Liver (tissue), 9 donors: ENCODE results near the gene ROBO3. TPM values are rescaled to one million over a fixed set of nuclear protein-coding genes. Genes with fewer than 3 reads are reported as not detected.

Experiments
- DNase-seq: peaks from one replicate; pipeline ENCODE4 v3.0.0-alpha.2; 2017; ENCODE audit warnings: low spot score
- H3K27ac ChIP-seq, 2 donors: one replicate each; pipeline ENCODE4 v1.7.0; 2013; ENCODE audit warnings: inconsistent platforms in 2 of 2, low read length in 2 of 2, control low read depth in 1 of 2, low read depth in 1 of 2, mild to moderate bottlenecking in 1 of 2
- H3K27me3 ChIP-seq, 4 donors: one replicate each; pipeline versions ENCODE4 v1.6.1 to v1.7.0; 2013; ENCODE audit warnings: low read length in 3 of 4, inconsistent platforms in 1 of 4, mild to moderate bottlenecking in 1 of 4, moderate library complexity in 1 of 4; ENCODE audit not compliant: control insufficient read depth in 4 of 4, insufficient read depth in 4 of 4
- H3K36me3 ChIP-seq, 4 donors: one replicate each; pipeline versions ENCODE4 v1.6.1 to v1.7.0; 2013; ENCODE audit warnings: low read length in 3 of 4, mild to moderate bottlenecking in 3 of 4, low read depth in 1 of 4, moderate library complexity in 1 of 4; ENCODE audit not compliant: control insufficient read depth in 4 of 4, insufficient read depth in 3 of 4
- H3K4me1 ChIP-seq, 4 donors: one replicate each; pipeline versions ENCODE4 v1.6.1 to v1.7.0; 2013; ENCODE audit warnings: low read length in 3 of 4, mild to moderate bottlenecking in 3 of 4, moderate library complexity in 1 of 4; ENCODE audit not compliant: control insufficient read depth in 4 of 4, insufficient read depth in 4 of 4
- H3K4me3 ChIP-seq, 3 donors: one replicate each; pipeline versions ENCODE4 v1.6.1 to v1.7.0; 2013; ENCODE audit warnings: low read length in 3 of 3, control low read depth in 1 of 3, low read depth in 1 of 3, mild to moderate bottlenecking in 1 of 3
- H3K9ac ChIP-seq, 2 donors: one replicate each; pipeline ENCODE4 v1.7.0; 2013; ENCODE audit warnings: low read length in 2 of 2, mild to moderate bottlenecking in 2 of 2, moderate library complexity in 2 of 2, control low read depth in 1 of 2, low read depth in 1 of 2
- H3K9me3 ChIP-seq, 4 donors: one replicate each; pipeline versions ENCODE4 v1.6.1 to v1.7.0; 2013; ENCODE audit warnings: low read length in 3 of 4; ENCODE audit not compliant: control insufficient read depth in 4 of 4
- EGR1 ChIP-seq, 2 donors: IDR thresholded peaks; 2 replicates each; pipeline ENCODE4 v1.6.1; 2016 to 2018; ENCODE audit warnings: antibody characterized with exemption in 2 of 2, low read depth in 2 of 2
- FOXA1 ChIP-seq: IDR thresholded peaks from 2 replicates; pipeline ENCODE4 v1.6.1; 2016; ENCODE audit warnings: antibody characterized with exemption
- FOXA2 ChIP-seq: IDR thresholded peaks from 2 replicates; pipeline ENCODE4 v1.6.1; 2016; ENCODE audit warnings: antibody characterized with exemption
- GABPA ChIP-seq, 2 donors: IDR thresholded peaks in 1 of 2; conservative IDR thresholded peaks in 1 of 2; 2 replicates each; pipeline ENCODE4 v1.6.1; 2016; ENCODE audit warnings: antibody characterized with exemption in 2 of 2, mild to moderate bottlenecking in 1 of 2, moderate library complexity in 1 of 2
- HNF4A ChIP-seq, 2 donors: conservative IDR thresholded peaks; 2 replicates each; pipeline ENCODE4 v1.6.1; 2016; ENCODE audit warnings: antibody characterized with exemption in 2 of 2, mild to moderate bottlenecking in 2 of 2
- JUND ChIP-seq, 2 donors: IDR thresholded peaks; 2 replicates each; pipeline ENCODE4 v1.6.1; 2016; ENCODE audit warnings: antibody characterized with exemption in 2 of 2
- MAX ChIP-seq: IDR thresholded peaks from 2 replicates; pipeline ENCODE4 v1.6.1; 2016; ENCODE audit warnings: antibody characterized with exemption
- NR2F2 ChIP-seq: IDR thresholded peaks from 2 replicates; pipeline ENCODE4 v1.6.1; 2016; ENCODE audit warnings: antibody characterized with exemption
- RAD21 ChIP-seq, 2 donors: IDR thresholded peaks; 2 replicates each; pipeline ENCODE4 v1.6.1; 2016; ENCODE audit warnings: antibody characterized with exemption in 2 of 2, mild to moderate bottlenecking in 2 of 2
- RXRA ChIP-seq, 2 donors: IDR thresholded peaks; 2 replicates each; pipeline ENCODE4 v1.6.1; 2017 to 2018; ENCODE audit warnings: antibody characterized with exemption in 2 of 2, mild to moderate bottlenecking in 1 of 2
- SP1 ChIP-seq: IDR thresholded peaks from 2 replicates; pipeline ENCODE4 v1.6.1; 2018; ENCODE audit warnings: antibody characterized with exemption, mild to moderate bottlenecking
- TAF1 ChIP-seq: conservative IDR thresholded peaks from 2 replicates; pipeline ENCODE4 v1.6.1; 2016; ENCODE audit warnings: antibody characterized with exemption, mild to moderate bottlenecking
- WGBS: extraction: QIAGEN DNeasy Blood & Tissue Kit; methylation state at CpG from one replicate; pipeline ENCODE4 v1.1.7; 2013; 5-methylcytosine and 5-hydroxymethylcytosine counted together
- polyA plus RNA-seq, 2 donors: library from polyadenylated mRNA; stranded (reverse) in 1 of 2; unstranded in 1 of 2; fragments of 200-250 nt in 1 of 2; fragments of >200 nt in 1 of 2; fragmentation: Nextera tagmentation in 1 of 2; extraction: Ambion mirVana in 1 of 2; gene quantifications; one replicate each; pipeline versions ENCODE4 v1.2.1 to v1.2.3, GENCODE V29; 2013 to 2015
- total RNA-seq, 2 donors: library from RNA; depleted of rRNA; stranded (reverse); fragments of >200 nt; gene quantifications; one replicate each; pipeline ENCODE4 v1.2.3, GENCODE V29; 2014
- TF ChIP-seq, protein P1 (sequence below): IDR thresholded peaks from 2 replicates; pipeline ENCODE4 v1.6.1; 2016; ENCODE audit warnings: antibody characterized with exemption
- TF ChIP-seq, protein P2 (sequence below): fragments of 150-350 bp; IDR thresholded peaks from 2 replicates; pipeline ENCODE4 v1.5.1; 2017; ENCODE audit warnings: improper control_type of control experiment, low read depth, low read length; ENCODE audit not compliant: missing input control
- donor health status: healthy.
- donor health status: healthy.
- donor health status: healthy.
- donor health status: healthy.
- donor health status: healthy.

The ROBO3 gene
- total and polyA plus RNA-seq, 4 donors: 1.1 to 2.2 (median 1.4) TPM

DNA sequence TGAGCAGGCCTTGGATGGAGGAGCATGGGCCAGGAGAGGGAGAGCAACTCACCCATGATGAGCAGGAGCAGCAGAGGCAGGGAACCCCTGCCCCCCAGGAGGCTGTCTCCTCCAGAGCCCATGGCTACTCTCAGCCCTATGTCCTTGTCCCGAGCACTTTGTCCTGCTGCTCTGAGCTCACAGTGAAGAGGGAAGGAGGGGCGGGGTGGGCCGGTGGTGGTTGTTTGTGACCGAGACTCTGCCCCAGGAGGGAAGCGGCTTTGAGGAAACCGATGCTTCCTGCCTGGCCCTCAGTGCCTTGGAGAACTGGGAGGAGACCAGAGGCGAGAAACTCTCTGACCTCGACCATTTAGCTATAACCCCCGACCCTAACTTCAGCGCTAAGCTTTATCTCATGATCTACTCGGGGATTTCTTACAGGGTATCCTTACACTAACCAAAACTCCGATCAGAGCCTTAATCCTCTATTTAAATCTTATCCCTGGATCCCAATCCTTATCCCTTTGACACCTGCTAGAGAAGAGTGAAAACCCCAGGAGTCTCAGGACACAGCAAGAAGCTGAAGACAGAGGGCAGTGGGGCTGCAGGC, 32.5 kb downstream of the ROBO3 start, which contains the start of gene ROBO4:
Gene ROBO4, minus strand, starts transcription at position 192 of the 589 bp plus-strand sequence. Its CDS starts 70 bp downstream, at position 122.
- no peak within 1 kb of the TSS for H3K9ac ChIP-seq
- TF ChIP-seq SP1: peak; percentile 8
- no peak for TF ChIP-seq RAD21 (IDR thresholded peaks at IDR 0.05)
- peak; percentile 72 for TF ChIP-seq NR2F2
- peak within 1 kb of the TSS in 2 of 3 donors; percentile 14 to 38 for H3K4me3 ChIP-seq
- H3K9me3 ChIP-seq: no peaks in the 10 kb centered on the region
- H3K36me3 ChIP-seq: no peaks in the 10 kb centered on the region
- H3K4me1 ChIP-seq: peaks cover 0 to 9% (median under 1%) of the 10 kb centered on the region in 4 donors
- 54% methylated on average over 12 of the region's 12 CpGs for WGBS
- DNase-seq: no peak
- H3K27ac ChIP-seq: peak within 1 kb of the TSS; percentile 23 to 64
- H3K27me3 ChIP-seq: peaks cover 0 to 2% (median 0%) of the 10 kb centered on the region in 4 donors

- Histone ChIP-seq H3K36me3 (no peaks in the 10 kb centered on the region), H3K27ac (peak overlapping the region in 1 of 2 donors; percentile 64), H3K9ac (no peak overlapping the region), H3K4me1 (peaks cover 0 to 9% (median 0%) of the 10 kb centered on the region in 4 donors), H3K4me3 (no peak overlapping the region), H3K9me3 (no peaks in the 10 kb centered on the region), H3K27me3 (peaks cover 0 to 2% (median 0%) of the 10 kb centered on the region in 4 donors)
- no peak for DNase-seq
- no peak for TF ChIP-seq JUND (IDR thresholded peaks at IDR 0.05)
- TF ChIP-seq HNF4A (conservative IDR thresholded peaks at IDR 0.05): no peak
- no peak for TF ChIP-seq EGR1 (IDR thresholded peaks at IDR 0.05; ENCODE audit: low read depth in 2 of 2)
- no peak for TF ChIP-seq TAF1
- TF ChIP-seq, protein P1, sequence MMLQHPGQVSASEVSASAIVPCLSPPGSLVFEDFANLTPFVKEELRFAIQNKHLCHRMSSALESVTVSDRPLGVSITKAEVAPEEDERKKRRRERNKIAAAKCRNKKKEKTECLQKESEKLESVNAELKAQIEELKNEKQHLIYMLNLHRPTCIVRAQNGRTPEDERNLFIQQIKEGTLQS: no peak
- no peak for TF ChIP-seq FOXA1
- no peak for TF ChIP-seq GABPA (IDR thresholded peaks at IDR 0.05 in 1 of 2, conservative IDR thresholded peaks at IDR 0.05 in 1 of 2)
- TF ChIP-seq RXRA (IDR thresholded peaks at IDR 0.05): no peak
- TF ChIP-seq, protein P2, sequence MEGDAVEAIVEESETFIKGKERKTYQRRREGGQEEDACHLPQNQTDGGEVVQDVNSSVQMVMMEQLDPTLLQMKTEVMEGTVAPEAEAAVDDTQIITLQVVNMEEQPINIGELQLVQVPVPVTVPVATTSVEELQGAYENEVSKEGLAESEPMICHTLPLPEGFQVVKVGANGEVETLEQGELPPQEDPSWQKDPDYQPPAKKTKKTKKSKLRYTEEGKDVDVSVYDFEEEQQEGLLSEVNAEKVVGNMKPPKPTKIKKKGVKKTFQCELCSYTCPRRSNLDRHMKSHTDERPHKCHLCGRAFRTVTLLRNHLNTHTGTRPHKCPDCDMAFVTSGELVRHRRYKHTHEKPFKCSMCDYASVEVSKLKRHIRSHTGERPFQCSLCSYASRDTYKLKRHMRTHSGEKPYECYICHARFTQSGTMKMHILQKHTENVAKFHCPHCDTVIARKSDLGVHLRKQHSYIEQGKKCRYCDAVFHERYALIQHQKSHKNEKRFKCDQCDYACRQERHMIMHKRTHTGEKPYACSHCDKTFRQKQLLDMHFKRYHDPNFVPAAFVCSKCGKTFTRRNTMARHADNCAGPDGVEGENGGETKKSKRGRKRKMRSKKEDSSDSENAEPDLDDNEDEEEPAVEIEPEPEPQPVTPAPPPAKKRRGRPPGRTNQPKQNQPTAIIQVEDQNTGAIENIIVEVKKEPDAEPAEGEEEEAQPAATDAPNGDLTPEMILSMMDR: no peak
- TF ChIP-seq NR2F2: no peak
- TF ChIP-seq FOXA2: no peak
- TF ChIP-seq MAX: no peak
- WGBS: 81% methylated on average over 3 of the region's 3 CpGs
Measured at GRCh38 chr11:124898263-124898680, 33.0 kb downstream of the ROBO3 start.

GRCh38 chr11:124898711-124899110, 33.5 kb downstream of the ROBO3 start:
- Histone ChIP-seq H3K9me3 (no peaks in the 10 kb centered on the region), H3K4me1 (peaks cover 0 to 9% (median 0%) of the 10 kb centered on the region in 4 donors), H3K4me3 (no peak overlapping the region), H3K27ac (peak overlapping the region in 1 of 2 donors; percentile 64), H3K9ac (no peak overlapping the region), H3K36me3 (no peaks in the 10 kb centered on the region), H3K27me3 (peaks cover 0 to 2% (median 0%) of the 10 kb centered on the region in 4 donors)
- no peak for DNase-seq
- TF ChIP-seq NR2F2 (peak; percentile 94), SP1 (peak; percentile 48), GABPA (IDR thresholded peaks at IDR 0.05 in 1 of 2, conservative IDR thresholded peaks at IDR 0.05 in 1 of 2) (no peak)
- WGBS: 54% methylated on average over 5 of the region's 5 CpGs
